CD14-positive monocyte (primary cell): ENCODE results near the gene EXT2. TPM values are rescaled to one million over a fixed set of nuclear protein-coding genes. Genes with fewer than 3 reads are reported as not detected.

ENCODE experiments used
- DNase-seq, 3 donors: peaks; one replicate each; pipeline ENCODE4 v3.0.0-alpha.2; 2011 to 2022
- H2AFZ ChIP-seq: 2 replicates; pipeline ENCODE4 v1.6.0; 2012; ENCODE audit warnings: mild to moderate bottlenecking, low read depth, low read length, inconsistent platforms; ENCODE audit not compliant: insufficient read depth, poor library complexity, severe bottlenecking
- H3K27ac ChIP-seq, 2 donors: 1 replicate in 1 of 2; 2 replicates in 1 of 2; pipeline ENCODE4 v1.5.1; 2012 to 2013; ENCODE audit warnings: low read length in 2 of 2, control low read depth in 1 of 2, inconsistent platforms in 1 of 2, low read depth in 1 of 2, mild to moderate bottlenecking in 1 of 2
- H3K27me3 ChIP-seq, 2 donors: one replicate each; pipeline versions ENCODE4 v1.6.0 to v1.6.1; 2011 to 2013; ENCODE audit warnings: low read length in 2 of 2; ENCODE audit not compliant: control insufficient read depth in 2 of 2, insufficient read depth in 2 of 2
- H3K36me3 ChIP-seq, 2 donors: replicated peaks in 1 of 2; 1 replicate in 1 of 2; 2 replicates in 1 of 2; pipeline versions ENCODE4 v1.5.1 to v1.6.1; 2012 to 2013; ENCODE audit warnings: low read length in 2 of 2, control low read depth in 1 of 2, inconsistent platforms in 1 of 2, mild to moderate bottlenecking in 1 of 2; ENCODE audit not compliant: insufficient read depth in 2 of 2, control insufficient read depth in 1 of 2
- H3K4me1 ChIP-seq, 2 donors: 1 replicate in 1 of 2; 2 replicates in 1 of 2; pipeline versions ENCODE4 v1.5.1 to v1.6.1; 2012 to 2013; ENCODE audit warnings: low read length in 2 of 2, control low read depth in 1 of 2, inconsistent platforms in 1 of 2, mild to moderate bottlenecking in 1 of 2, moderate library complexity in 1 of 2; ENCODE audit not compliant: insufficient read depth in 2 of 2, control insufficient read depth in 1 of 2
- H3K4me2 ChIP-seq: replicated peaks from 2 replicates; pipeline ENCODE3; 2012; ENCODE audit warnings: low read length, moderate library complexity, mild to moderate bottlenecking; ENCODE audit not compliant: poor library complexity, severe bottlenecking; ENCODE audit errors: extremely low read depth
- H3K4me3 ChIP-seq, 3 experiments: fragments of 200-600 bp in 1 of 3; sonication (generic) in 1 of 3; replicated peaks in 1 of 3; 1 replicate in 2 of 3; 2 replicates in 1 of 3; pipeline ENCODE4 v1.5.1; 2011 to 2013; ENCODE audit warnings: low read length in 3 of 3, mild to moderate bottlenecking in 3 of 3, control low read depth in 2 of 3, low read depth in 2 of 3, inconsistent platforms in 1 of 3, moderate library complexity in 1 of 3
- H3K79me2 ChIP-seq: 2 replicates; pipeline ENCODE4 v1.6.0; 2012; ENCODE audit warnings: mild to moderate bottlenecking, control low read depth, inconsistent platforms, low read length, moderate library complexity; ENCODE audit not compliant: insufficient read depth
- H3K9ac ChIP-seq: 2 replicates; pipeline ENCODE4 v1.6.0; 2017; ENCODE audit warnings: low read length, mild to moderate bottlenecking; ENCODE audit not compliant: insufficient read depth, poor library complexity, severe bottlenecking
- H3K9me3 ChIP-seq, 2 donors: replicated peaks in 1 of 2; 1 replicate in 1 of 2; 2 replicates in 1 of 2; pipeline versions ENCODE4 v1.5.1 to v1.6.1; 2012 to 2013; ENCODE audit warnings: low read length in 2 of 2, control low read depth in 1 of 2; ENCODE audit not compliant: control insufficient read depth in 1 of 2, insufficient read depth in 1 of 2
- H4K20me1 ChIP-seq: 2 replicates; pipeline ENCODE4 v1.6.0; 2012; ENCODE audit warnings: mild to moderate bottlenecking, low read length, control low read depth, moderate library complexity; ENCODE audit not compliant: insufficient read depth
- H3K27ac Mint-ChIP-seq, 7 donors: one replicate each; pipeline ENCODE4 v1.8.0; 2020; ENCODE audit warnings: mild to moderate bottlenecking in 7 of 7, mixed read lengths in 7 of 7, moderate library complexity in 6 of 7, inconsistent platforms in 2 of 7
- H3K27me3 Mint-ChIP-seq, 3 donors: one replicate each; pipeline ENCODE4 v1.8.0; 2021 to 2022; ENCODE audit warnings: low read depth in 3 of 3, mild to moderate bottlenecking in 3 of 3, mixed read lengths in 3 of 3, moderate library complexity in 3 of 3, inconsistent platforms in 1 of 3
- H3K36me3 Mint-ChIP-seq, 2 donors: one replicate each; pipeline ENCODE4 v1.8.0; 2020; ENCODE audit warnings: mixed read lengths in 2 of 2, inconsistent platforms in 1 of 2, mild to moderate bottlenecking in 1 of 2
- H3K4me1 Mint-ChIP-seq: one replicate; pipeline ENCODE4 v1.8.0; 2020; ENCODE audit warnings: mild to moderate bottlenecking, mixed read lengths
- H3K4me3 Mint-ChIP-seq, 2 donors: one replicate each; pipeline ENCODE4 v1.8.0; 2020; ENCODE audit warnings: mild to moderate bottlenecking in 2 of 2, mixed read lengths in 2 of 2, moderate library complexity in 1 of 2
- H3K9me3 Mint-ChIP-seq, 7 donors: one replicate each; pipeline ENCODE4 v1.8.0; 2020 to 2022; ENCODE audit warnings: mixed read lengths in 7 of 7, mild to moderate bottlenecking in 6 of 7, moderate library complexity in 6 of 7, inconsistent platforms in 2 of 7
- WGBS: methylation state at CpG from one replicate; pipeline ENCODE4 v1.1.5; 2013; ENCODE audit warnings: missing lambda C conversion rate; ENCODE audit not compliant: insufficient coverage; 5-methylcytosine and 5-hydroxymethylcytosine counted together
- intact Hi-C, 2 donors: fragments of 100-400 bp; cut with micrococcal nuclease; formaldehyde crosslinking; loops; one replicate each; pipeline versions ENCODE4 v1.15.0 to v1.15.1; 2023
- polyA plus RNA-seq, 3 donors: library from polyadenylated mRNA; depleted of rRNA in 1 of 3; unstranded in 2 of 3; stranded (reverse) in 1 of 3; fragments of 300-500 nt in 2 of 3; fragments of >200 nt in 1 of 3; fragmentation: Illumina TruSeq in 2 of 3; gene quantifications; 1 replicate in 2 of 3; 2 replicates in 1 of 3; pipeline ENCODE4 v1.2.3, GENCODE V29; 2012 to 2021
- TF ChIP-seq, protein P1 (sequence below): fragments of 200-600 bp; IDR thresholded peaks from one replicate; pipeline ENCODE4 v1.8.0; 2022; ENCODE audit warnings: antibody characterized with exemption, mild to moderate bottlenecking

EXT2 gene
- polyA plus RNA-seq, 3 donors = 17.2 to 41.1 (median 34.2) TPM

DNA sequence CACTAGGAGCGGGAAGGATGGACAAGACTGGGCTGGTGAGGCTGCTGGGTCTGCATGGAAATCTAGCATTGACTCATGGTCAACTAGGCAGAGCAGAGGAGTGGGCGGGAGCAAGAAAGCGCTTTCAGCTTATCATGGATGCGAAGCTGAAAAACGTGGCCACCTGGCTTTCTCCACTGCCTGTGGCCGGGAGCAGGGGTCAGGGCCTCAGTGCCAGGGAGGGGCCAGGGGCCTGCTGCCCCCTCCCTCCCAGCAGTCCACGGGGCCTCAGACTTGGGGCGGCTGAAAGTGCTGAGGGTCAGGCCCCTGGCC, 168.9 kb downstream of the EXT2 start:
- Mint-ChIP-seq H3K9me3 (peaks cover 0 to 3% (median 0%) of the 10 kb centered on the region in 7 donors), H3K36me3 (no peaks in the 10 kb centered on the region), H3K27me3 (peaks cover 0 to 4% (median 3%) of the 10 kb centered on the region in 3 donors), H3K27ac (no peak overlapping the region), H3K4me3 (no peak overlapping the region), H3K4me1 (no peaks in the 10 kb centered on the region)
- 91% methylated on average over 8 of the region's 8 CpGs for WGBS
- intact Hi-C loops = no loop called here
- DNase-seq = no peak
- TF ChIP-seq, protein P1, sequence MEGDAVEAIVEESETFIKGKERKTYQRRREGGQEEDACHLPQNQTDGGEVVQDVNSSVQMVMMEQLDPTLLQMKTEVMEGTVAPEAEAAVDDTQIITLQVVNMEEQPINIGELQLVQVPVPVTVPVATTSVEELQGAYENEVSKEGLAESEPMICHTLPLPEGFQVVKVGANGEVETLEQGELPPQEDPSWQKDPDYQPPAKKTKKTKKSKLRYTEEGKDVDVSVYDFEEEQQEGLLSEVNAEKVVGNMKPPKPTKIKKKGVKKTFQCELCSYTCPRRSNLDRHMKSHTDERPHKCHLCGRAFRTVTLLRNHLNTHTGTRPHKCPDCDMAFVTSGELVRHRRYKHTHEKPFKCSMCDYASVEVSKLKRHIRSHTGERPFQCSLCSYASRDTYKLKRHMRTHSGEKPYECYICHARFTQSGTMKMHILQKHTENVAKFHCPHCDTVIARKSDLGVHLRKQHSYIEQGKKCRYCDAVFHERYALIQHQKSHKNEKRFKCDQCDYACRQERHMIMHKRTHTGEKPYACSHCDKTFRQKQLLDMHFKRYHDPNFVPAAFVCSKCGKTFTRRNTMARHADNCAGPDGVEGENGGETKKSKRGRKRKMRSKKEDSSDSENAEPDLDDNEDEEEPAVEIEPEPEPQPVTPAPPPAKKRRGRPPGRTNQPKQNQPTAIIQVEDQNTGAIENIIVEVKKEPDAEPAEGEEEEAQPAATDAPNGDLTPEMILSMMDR = no peak
- Histone ChIP-seq H3K27me3 (no peaks in the 10 kb centered on the region), H3K4me1 (no peaks in the 10 kb centered on the region), H3K4me3 (no peak overlapping the region), H3K27ac (no peak overlapping the region), H3K9me3 (no peaks in the 10 kb centered on the region), H3K79me2 (no peaks in the 10 kb centered on the region), H3K4me2 (no peak overlapping the region), H3K36me3 (no peaks in the 10 kb centered on the region), H4K20me1 (no peaks in the 10 kb centered on the region), H3K9ac (no peak overlapping the region), H2AFZ (no peak overlapping the region)

DNA sequence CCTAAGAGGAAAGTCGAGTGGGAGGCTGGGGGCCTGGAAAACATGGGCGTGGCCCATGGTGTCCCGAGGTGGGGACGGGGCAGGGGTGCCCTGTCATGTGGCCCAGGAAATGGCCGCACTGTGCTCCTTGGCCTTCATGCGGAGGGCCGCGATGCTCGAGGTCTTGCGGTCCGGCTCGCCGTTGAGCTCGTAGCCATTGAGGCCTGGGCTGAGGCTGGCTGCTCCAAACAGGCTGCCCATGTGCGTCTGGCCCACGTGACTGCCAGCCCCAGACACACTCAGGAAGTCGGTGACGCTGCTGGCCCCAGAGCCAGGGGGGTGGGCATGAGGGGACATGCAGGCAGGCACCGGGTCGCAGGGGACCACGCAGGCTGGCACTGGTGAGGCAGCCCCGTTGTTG, 169.3 kb downstream of the EXT2 start:
- intact Hi-C loops = no loop called here
- no peaks in the 10 kb centered on the region for H3K36me3 ChIP-seq
- Mint-ChIP-seq H3K4me3 (no peak overlapping the region), H3K27me3 (peaks cover 0 to 4% (median 3%) of the 10 kb centered on the region in 3 donors), H3K36me3 (no peaks in the 10 kb centered on the region), H3K27ac (no peak overlapping the region), H3K4me1 (no peaks in the 10 kb centered on the region), H3K9me3 (peaks cover 0 to 3% (median 0%) of the 10 kb centered on the region in 7 donors)
- H3K4me3 ChIP-seq = no peak overlapping the region
- no peaks in the 10 kb centered on the region for H3K9me3 ChIP-seq
- no peak overlapping the region for H2AFZ ChIP-seq
- no peaks in the 10 kb centered on the region for H3K79me2 ChIP-seq
- no peak overlapping the region for H3K27ac ChIP-seq
- no peak overlapping the region for H3K9ac ChIP-seq
- 93% methylated on average over 18 of the region's 22 CpGs for WGBS
- DNase-seq = no peak
- H3K4me2 ChIP-seq = no peak overlapping the region
- TF ChIP-seq, protein P1 = no peak
- H4K20me1 ChIP-seq = no peaks in the 10 kb centered on the region
- no peaks in the 10 kb centered on the region for H3K4me1 ChIP-seq
- H3K27me3 ChIP-seq = no peaks in the 10 kb centered on the region
